NCI-H1105 treated with DMSO at 0.1 percent for 48 hours (cell line): Measurements from ENCODE around the gene SPEN.

Experiments
- DNase-seq: peaks from one replicate; lab custom pipeline; 2025; lab: John Stamatoyannopoulos, UW

SPEN gene

DNA sequence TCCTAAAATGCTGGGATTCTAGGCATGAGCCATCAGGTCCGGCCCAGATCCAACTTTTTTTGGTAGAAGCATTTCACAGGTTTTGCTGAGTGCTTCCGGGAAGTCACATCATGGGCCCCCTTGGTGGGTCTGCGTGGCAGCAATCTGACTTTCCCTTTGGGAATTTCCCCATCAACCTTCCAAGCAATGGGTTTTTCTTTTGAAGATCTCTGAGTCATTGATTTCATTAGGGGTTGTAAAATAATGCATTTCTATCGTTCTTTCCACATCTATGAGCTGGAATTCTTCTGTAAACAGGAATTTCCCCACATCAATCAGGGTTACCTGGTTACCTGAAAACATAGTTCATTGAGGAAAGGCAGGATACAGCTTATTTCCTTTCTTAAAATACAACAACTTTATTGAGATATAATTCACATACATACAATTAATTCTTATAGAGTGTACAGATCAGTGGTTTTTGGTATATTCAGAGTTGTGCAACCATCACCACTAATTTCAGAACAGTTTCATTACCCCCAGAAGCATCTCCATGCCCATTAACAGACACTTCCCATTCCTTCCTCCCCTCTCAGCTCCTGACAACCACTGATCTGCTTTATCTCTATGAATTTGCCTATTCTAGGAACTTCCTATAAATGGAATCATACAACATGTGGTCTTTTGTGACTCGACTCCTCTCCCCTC lies 138.2 kb downstream of the SPEN start:
- no peak for DNase-seq

DNA sequence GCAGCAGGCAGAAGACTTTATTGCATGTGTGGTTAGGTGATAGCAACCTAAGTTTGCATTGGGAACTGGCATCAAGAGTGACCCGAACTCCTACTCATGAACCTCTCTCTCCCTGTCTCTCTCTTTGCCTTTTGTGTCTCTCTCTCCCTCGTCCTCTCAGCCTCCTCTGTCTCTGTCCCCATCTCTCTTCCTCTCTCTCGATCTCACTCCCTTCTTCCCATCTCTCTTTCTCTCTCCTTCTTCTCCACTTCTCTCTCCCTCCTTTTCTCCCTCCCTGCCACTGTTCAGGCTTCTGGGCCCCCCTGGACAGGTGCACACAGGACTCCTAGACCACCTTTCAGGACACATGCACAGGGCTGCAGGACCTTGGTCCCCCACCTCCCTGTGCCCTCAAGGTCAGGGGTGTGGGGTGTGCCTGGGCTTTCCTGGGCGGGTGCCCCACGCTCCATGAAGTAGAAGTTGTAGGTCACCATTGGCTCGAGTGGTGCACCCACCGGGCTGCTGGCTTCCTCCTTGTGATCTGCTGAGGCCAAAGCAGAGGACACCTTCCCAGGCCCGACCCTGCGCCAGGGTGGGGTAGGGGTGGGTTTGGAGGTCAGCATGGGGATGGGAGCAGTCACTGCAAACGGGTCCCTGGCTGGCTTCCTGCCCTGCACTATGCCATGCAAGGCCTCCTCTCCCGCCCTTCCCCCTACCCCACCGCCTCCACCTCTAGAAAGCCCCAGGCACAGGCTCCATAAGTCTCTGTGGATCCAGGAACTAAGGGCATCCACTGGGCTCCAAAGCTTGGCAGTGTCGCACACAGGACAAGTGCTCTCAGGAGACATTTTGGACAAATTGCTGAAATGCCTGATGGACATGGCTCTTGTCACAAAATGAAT lies 141.6 kb downstream of the SPEN start:
- DNase-seq = no peak

DNA sequence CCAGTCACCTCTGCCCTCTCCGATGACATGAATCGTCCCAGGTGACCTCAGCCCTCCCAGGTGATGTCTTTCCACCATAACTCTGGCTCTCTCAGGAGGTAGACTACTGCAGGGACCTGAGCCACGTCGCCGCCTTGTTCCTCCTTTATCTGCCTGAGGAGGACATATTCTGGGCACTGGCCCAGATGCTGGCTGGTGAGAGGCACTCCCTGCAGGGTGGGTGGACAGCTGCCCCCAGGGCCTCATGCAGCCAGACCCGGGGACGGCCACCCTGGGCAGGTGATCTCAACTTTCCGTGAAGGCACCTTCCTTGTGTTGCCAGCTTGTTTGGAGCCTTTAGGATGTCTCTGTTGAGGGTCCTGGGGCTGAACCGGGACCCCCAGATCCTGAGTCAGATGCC lies 142.3 kb downstream of the SPEN start:
- no peak for DNase-seq
